A172 (cell line): ENCODE measurements around the gene MBD6. TPM values are rescaled to one million over a fixed set of nuclear protein-coding genes. Genes with fewer than 3 reads are reported as not detected.
A peak's percentile ranks its signal among the peaks of the same experiment; 100 is the strongest.
"Not testable (repeated sequence)": the region's sequence is repeated elsewhere in the genome, so short reads cannot be mapped to it uniquely, and the experiment has no call there.

Experiments
- DNase-seq: peaks from one replicate; pipeline ENCODE4 v3.0.0-alpha.2; 2015; ENCODE audit warnings: low spot score
- total RNA-seq: library from RNA; depleted of rRNA; stranded (reverse); fragments of >200 nt; shearing (Covaris generic); gene quantifications from 2 replicates; pipeline ENCODE4 v1.2.3, GENCODE V29; 2014

Gene MBD6
- total RNA-seq, 1 experiment from 2014 or later = 11.8 TPM

GRCh38 chr12:57515934-57516541, 6.6 kb upstream of the MBD6 start:
- no peak for DNase-seq

GRCh38 chr12:57516617-57517153, 5.9 kb upstream of the MBD6 start:
- no peak for DNase-seq

- peak; percentile 56 for DNase-seq
Measured at GRCh38 chr12:57517187-57517586, 5.4 kb upstream of the MBD6 start.

- not testable (repeated sequence) for DNase-seq
Measured at GRCh38 chr12:57517718-57518117, 4.9 kb upstream of the MBD6 start.

- DNase-seq = no peak
Measured at GRCh38 chr12:57518176-57518919, 4.3 kb upstream of the MBD6 start.

- DNase-seq = no peak
Measured at GRCh38 chr12:57518920-57519795, 3.5 kb upstream of the MBD6 start.

GRCh38 chr12:57519796-57520052, 2.9 kb upstream of the MBD6 start:
- DNase-seq = peak; percentile 57

- peak; percentile 95 for DNase-seq
Measured at GRCh38 chr12:57520053-57520818, 2.4 kb upstream of the MBD6 start, which contains the start of gene DDIT3. TSS of gene DDIT3 (minus strand) at chr12:57520514. CDS start at chr12:57517406, 3,108 bp downstream.

GRCh38 chr12:57521525-57522010, 1.1 kb upstream of the MBD6 start:
- no peak for DNase-seq

GRCh38 chr12:57522887-57523705, 472 bp downstream of the MBD6 start:
- DNase-seq = peak; percentile 31

GRCh38 chr12:57523706-57524614, 1.3 kb downstream of the MBD6 start:
- no peak for DNase-seq

GRCh38 chr12:57524814-57525614, 2.4 kb downstream of the MBD6 start:
- no peak for DNase-seq

- DNase-seq = no peak
Measured at GRCh38 chr12:57525615-57526383, 3.2 kb downstream of the MBD6 start.

GRCh38 chr12:57526477-57527126, 4.0 kb downstream of the MBD6 start:
- no peak for DNase-seq

- no peak for DNase-seq
Measured at GRCh38 chr12:57527184-57527583, 4.6 kb downstream of the MBD6 start.

GRCh38 chr12:57528176-57528575, 5.6 kb downstream of the MBD6 start:
- DNase-seq = no peak

- no peak for DNase-seq
Measured at GRCh38 chr12:57528831-57529555, 6.4 kb downstream of the MBD6 start.
